Skeletal muscle satellite cell (primary cell): ENCODE results near the gene PHLDA3.

Experiments
- H3K27me3 ChIP-seq: 2 replicates; pipeline ENCODE4 v1.7.0; 2013; ENCODE audit warnings: low read length; ENCODE audit not compliant: control insufficient read depth, insufficient read depth
- H3K36me3 ChIP-seq: 2 replicates; pipeline ENCODE4 v1.7.0; 2013; ENCODE audit warnings: mild to moderate bottlenecking, control low read depth, low read length; ENCODE audit not compliant: insufficient read depth
- H3K4me1 ChIP-seq: 2 replicates; pipeline ENCODE4 v1.7.0; 2013; ENCODE audit warnings: low read length; ENCODE audit not compliant: control insufficient read depth, insufficient read depth
- H3K4me2 ChIP-seq: 2 replicates; pipeline ENCODE4 v1.7.0; 2013; ENCODE audit warnings: mild to moderate bottlenecking, low read length
- H3K4me3 ChIP-seq: 2 replicates; pipeline ENCODE4 v1.7.0; 2013; ENCODE audit warnings: low read length
- H3K9ac ChIP-seq: 2 replicates; pipeline ENCODE4 v1.7.0; 2013; ENCODE audit warnings: mild to moderate bottlenecking, low read depth, low read length, moderate library complexity
- H3K9me3 ChIP-seq: replicated peaks from 2 replicates; pipeline ENCODE4 v1.7.0; 2013; ENCODE audit warnings: mild to moderate bottlenecking, control low read depth, low read length

The PHLDA3 gene

DNA sequence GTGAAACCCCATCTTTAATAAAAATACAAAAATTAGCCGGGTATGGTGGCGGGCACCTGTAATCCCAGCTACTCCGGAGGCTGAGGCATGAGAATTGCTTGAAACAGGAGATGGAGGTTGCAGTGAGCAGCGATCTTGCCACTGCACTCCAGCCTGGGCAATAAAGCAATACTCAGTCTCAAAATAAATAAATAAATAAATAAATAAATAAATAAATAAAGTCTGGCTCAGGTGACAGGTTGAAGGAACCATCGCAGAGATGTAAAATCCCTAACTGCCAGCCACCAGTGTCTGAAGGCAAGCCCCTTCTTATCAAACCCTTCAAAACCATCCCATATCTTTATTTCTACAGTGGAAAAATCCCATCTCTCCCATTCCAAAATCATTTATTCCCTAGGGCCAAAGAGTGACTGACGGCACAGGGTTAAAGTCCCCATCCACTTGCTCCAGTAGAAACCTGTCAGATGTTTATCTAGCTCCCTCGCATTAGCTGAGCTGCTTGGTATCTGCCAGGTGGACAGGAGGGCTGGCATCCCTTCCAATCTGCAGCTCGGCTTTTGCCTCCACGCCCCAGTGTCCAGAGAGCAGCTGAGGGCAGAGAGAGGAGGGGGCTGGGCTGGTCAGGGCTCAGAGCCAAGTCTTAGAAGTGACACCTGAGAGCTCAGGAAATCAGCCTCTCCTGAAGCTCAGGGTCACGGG, 33.0 kb upstream of the PHLDA3 start:
- H3K9ac ChIP-seq: peak overlapping the region; percentile 99
- no peaks in the 10 kb centered on the region for H3K9me3 ChIP-seq
- H3K4me3 ChIP-seq: no peak overlapping the region
- no peaks in the 10 kb centered on the region for H3K27me3 ChIP-seq
- H3K36me3 ChIP-seq: peaks cover 34% of the 10 kb centered on the region
- H3K4me2 ChIP-seq: peak overlapping the region; percentile 12
- H3K4me1 ChIP-seq: peaks cover 70% of the 10 kb centered on the region

DNA sequence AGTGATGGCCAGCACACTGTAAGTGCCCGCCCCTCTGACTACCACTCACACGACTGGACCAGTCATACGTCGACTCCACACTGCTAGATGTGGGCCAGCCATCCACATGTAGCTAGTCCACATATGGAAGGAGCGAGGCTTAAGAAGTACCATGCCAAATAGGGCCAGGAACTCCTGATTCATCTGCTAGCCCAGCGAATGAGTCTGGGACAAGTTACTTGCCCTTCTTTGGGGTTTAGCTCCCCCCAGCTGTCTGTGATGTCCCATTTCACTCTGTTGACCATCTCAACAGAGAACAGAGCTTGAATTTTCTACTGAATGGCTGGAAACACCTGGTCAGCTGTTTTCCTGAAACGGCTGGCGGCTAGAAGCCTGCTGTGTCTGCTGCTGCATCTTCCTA, 32.2 kb upstream of the PHLDA3 start:
- Histone ChIP-seq H3K9ac (no peak overlapping the region), H3K27me3 (no peaks in the 10 kb centered on the region), H3K9me3 (no peaks in the 10 kb centered on the region), H3K4me3 (no peak overlapping the region), H3K4me1 (peaks cover 71% of the 10 kb centered on the region), H3K36me3 (peaks cover 38% of the 10 kb centered on the region), H3K4me2 (peak overlapping the region; percentile 12)

- no peaks in the 10 kb centered on the region for H3K9me3 ChIP-seq
- peak overlapping the region; percentile 32 for H3K9ac ChIP-seq
- no peaks in the 10 kb centered on the region for H3K27me3 ChIP-seq
- H3K36me3 ChIP-seq: peaks cover 43% of the 10 kb centered on the region
- peak overlapping the region; percentile 12 for H3K4me2 ChIP-seq
- H3K4me3 ChIP-seq: no peak overlapping the region
- H3K4me1 ChIP-seq: peaks cover 71% of the 10 kb centered on the region
Observed at GRCh38 chr1:201500670-201501120, 31.7 kb upstream of the PHLDA3 start.

GRCh38 chr1:201499795-201500669, 31.0 kb upstream of the PHLDA3 start:
- Histone ChIP-seq H3K4me3 (no peak overlapping the region), H3K4me2 (peak overlapping the region; percentile 12), H3K4me1 (peaks cover 67% of the 10 kb centered on the region), H3K27me3 (no peaks in the 10 kb centered on the region), H3K9ac (peak overlapping the region; percentile 32), H3K9me3 (no peaks in the 10 kb centered on the region), H3K36me3 (peaks cover 50% of the 10 kb centered on the region)

DNA sequence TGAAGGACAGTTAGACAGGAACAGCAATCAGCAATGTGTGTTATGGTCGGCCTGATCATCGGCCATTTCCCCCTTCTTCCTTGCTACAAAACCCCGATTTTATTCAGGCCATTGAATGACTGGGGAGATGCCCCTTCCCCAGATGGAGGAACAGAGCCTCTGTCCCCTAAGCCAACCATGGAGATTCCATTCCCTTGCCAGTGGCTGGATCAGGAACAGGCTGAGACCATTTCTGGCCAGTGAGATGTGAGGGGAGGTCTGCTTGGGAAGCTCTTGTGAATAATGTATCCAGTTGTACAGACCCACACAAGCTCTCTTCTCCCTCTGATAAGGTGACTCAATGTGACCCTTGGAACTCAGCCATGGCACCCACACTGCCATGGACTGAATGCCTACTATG, 30.2 kb upstream of the PHLDA3 start:
- H3K9me3 ChIP-seq: no peaks in the 10 kb centered on the region
- H3K4me3 ChIP-seq: no peak overlapping the region
- H3K27me3 ChIP-seq: no peaks in the 10 kb centered on the region
- H3K4me2 ChIP-seq: no peak overlapping the region
- H3K36me3 ChIP-seq: peaks cover 58% of the 10 kb centered on the region
- H3K4me1 ChIP-seq: peaks cover 58% of the 10 kb centered on the region
- no peak overlapping the region for H3K9ac ChIP-seq

- no peak overlapping the region for H3K9ac ChIP-seq
- H3K36me3 ChIP-seq: peaks cover 64% of the 10 kb centered on the region
- no peak overlapping the region for H3K4me2 ChIP-seq
- no peak overlapping the region for H3K4me3 ChIP-seq
- no peaks in the 10 kb centered on the region for H3K9me3 ChIP-seq
- H3K4me1 ChIP-seq: peaks cover 52% of the 10 kb centered on the region
- H3K27me3 ChIP-seq: no peaks in the 10 kb centered on the region
Observed at GRCh38 chr1:201498621-201499020, 29.6 kb upstream of the PHLDA3 start.

GRCh38 chr1:201497935-201498509, 29.0 kb upstream of the PHLDA3 start:
- Histone ChIP-seq H3K9ac (no peak overlapping the region), H3K4me3 (no peak overlapping the region), H3K4me1 (peaks cover 48% of the 10 kb centered on the region), H3K27me3 (no peaks in the 10 kb centered on the region), H3K9me3 (no peaks in the 10 kb centered on the region), H3K36me3 (peaks cover 70% of the 10 kb centered on the region), H3K4me2 (no peak overlapping the region)

DNA sequence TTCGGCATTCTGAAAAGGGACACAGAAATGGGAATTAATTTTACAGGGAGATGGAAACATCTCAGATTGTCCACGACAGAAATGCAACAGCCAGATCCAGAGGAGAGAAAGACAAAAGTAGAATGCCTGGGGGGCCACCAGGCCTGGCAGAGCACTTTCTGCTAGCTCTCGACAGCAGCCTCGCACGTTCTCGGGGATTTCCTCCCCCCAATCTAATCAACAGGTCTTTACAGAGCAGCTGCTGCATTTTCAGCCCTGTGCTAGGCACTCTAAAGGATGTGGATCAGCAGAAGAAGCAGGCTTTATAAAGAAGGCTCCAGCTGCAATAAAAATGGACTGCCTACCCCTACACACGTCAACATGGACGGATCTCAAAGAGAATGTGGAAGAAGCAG, 27.3 kb upstream of the PHLDA3 start:
- Histone ChIP-seq H3K27me3 (no peaks in the 10 kb centered on the region), H3K4me3 (no peak overlapping the region), H3K4me2 (peak overlapping the region; percentile 14), H3K9ac (peak overlapping the region; percentile 39), H3K36me3 (peaks cover 81% of the 10 kb centered on the region), H3K9me3 (no peaks in the 10 kb centered on the region), H3K4me1 (peaks cover 45% of the 10 kb centered on the region)

GRCh38 chr1:201495551-201496295, 26.7 kb upstream of the PHLDA3 start:
- peaks cover 43% of the 10 kb centered on the region for H3K4me1 ChIP-seq
- no peak overlapping the region for H3K4me3 ChIP-seq
- peaks cover 80% of the 10 kb centered on the region for H3K36me3 ChIP-seq
- H3K4me2 ChIP-seq: peak overlapping the region; percentile 14
- H3K9me3 ChIP-seq: no peaks in the 10 kb centered on the region
- peak overlapping the region; percentile 39 for H3K9ac ChIP-seq
- H3K27me3 ChIP-seq: no peaks in the 10 kb centered on the region

DNA sequence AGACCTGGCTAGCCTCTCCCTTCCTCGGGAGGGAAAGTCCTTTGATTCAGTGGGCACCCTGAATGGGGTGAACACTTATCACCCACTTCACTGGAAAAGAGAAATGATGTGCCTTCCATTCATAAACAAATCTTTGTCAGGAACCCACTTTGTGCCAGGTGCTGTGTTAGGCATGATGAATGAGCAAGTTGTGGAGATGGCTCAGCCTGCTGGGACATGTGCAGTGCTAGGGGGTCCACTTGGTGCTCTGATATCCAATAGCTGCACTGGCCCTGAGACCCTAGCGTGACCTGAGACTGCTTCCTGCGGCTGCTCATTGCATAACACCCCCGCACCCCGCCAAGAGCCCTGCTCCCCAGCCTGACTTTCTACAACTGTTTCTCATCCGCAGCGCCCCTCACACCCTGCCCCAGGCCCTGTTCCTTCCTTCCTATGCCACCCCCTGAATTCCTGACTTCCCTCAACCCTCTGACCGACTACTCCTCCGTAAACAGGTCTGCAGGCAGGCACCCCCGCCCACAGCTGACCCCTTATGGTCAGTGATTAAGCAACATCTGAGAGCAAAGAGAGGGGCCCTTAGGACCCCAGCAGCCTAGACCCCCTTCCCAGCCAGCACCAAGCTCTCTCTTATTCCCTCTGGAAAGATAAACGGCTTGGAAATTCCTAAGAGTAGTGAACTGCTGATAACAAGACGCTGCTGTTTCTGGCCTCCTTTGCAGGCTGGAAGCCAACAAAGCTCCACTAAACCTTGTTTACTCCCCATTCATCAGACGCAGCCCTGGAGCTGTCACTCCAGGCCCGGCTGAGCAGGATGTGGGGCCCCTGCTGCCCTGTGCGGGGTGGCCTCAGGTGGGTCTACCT, 25.0 kb upstream of the PHLDA3 start:
- Histone ChIP-seq H3K9me3 (no peaks in the 10 kb centered on the region), H3K36me3 (peaks cover 75% of the 10 kb centered on the region), H3K4me1 (peaks cover 42% of the 10 kb centered on the region), H3K9ac (no peak overlapping the region), H3K4me2 (no peak overlapping the region), H3K4me3 (no peak overlapping the region), H3K27me3 (no peaks in the 10 kb centered on the region)
